ENCODE results near the gene PSME2. TPM values are rescaled to one million over a fixed set of nuclear protein-coding genes. Genes with fewer than 3 reads are reported as not detected.
A peak's percentile ranks its signal among the peaks of the same experiment; 100 is the strongest.

The PSME2 gene
- total and polyA plus RNA-seq, 9 of the 15 experiments (the other 6 are each of a cell fraction or from before 2014, with no cell fraction given): 111 to 579 (median 159) TPM

GRCh38 chr14:24095271-24096068 lies 50.9 kb downstream of the PSME2 start (continued):
- TF ChIP-seq ZNF253 (CRISPR knock-in tag; conservative IDR thresholded peaks at IDR 0.05): no peak
- no peak for TF ChIP-seq ESRRA (IDR thresholded peaks at IDR 0.05; ENCODE audit: borderline replicate concordance, low read depth)
- peak; percentile 75; the same call in 1 of the 2 replicates for TF ChIP-seq NKRF (IDR thresholded peaks at IDR 0.05; ENCODE audit: borderline replicate concordance)
- TF ChIP-seq RBM17 (IDR thresholded peaks at IDR 0.05; ENCODE audit: borderline replicate concordance, low read depth, low read length): no peak
- peak; percentile 32 for TF ChIP-seq BRD9 (IDR thresholded peaks at IDR 0.05; ENCODE audit: low read depth, partially characterized antibody)
- TF ChIP-seq GATAD2B (IDR thresholded peaks at IDR 0.05; ENCODE audit: borderline replicate concordance): no peak
- peak; percentile 86 for TF ChIP-seq TAF1 (IDR thresholded peaks at IDR 0.05; ENCODE audit: control insufficient read depth, extremely low read depth, insufficient read depth, low read length, severe bottlenecking)
- no peak for TF ChIP-seq NFE2 (IDR thresholded peaks at IDR 0.05; ENCODE audit: low read depth)
- no peak for TF ChIP-seq CAMTA2 (CRISPR knock-in tag; conservative IDR thresholded peaks at IDR 0.05)
- no peak for TF ChIP-seq JUND (IDR thresholded peaks at IDR 0.05; ENCODE audit: borderline replicate concordance, low read depth, low read length)
- no peak; the same call in 2 of the 3 replicates for TF ChIP-seq JUND (tag; IDR thresholded peaks at IDR 0.05; ENCODE audit: borderline replicate concordance, low read depth, low read length)
- TF ChIP-seq TAF15 (IDR thresholded peaks at IDR 0.05; ENCODE audit: low read depth, low read length): no peak
- TF ChIP-seq GTF2B (IDR thresholded peaks at IDR 0.05; ENCODE audit: extremely low read depth, insufficient read length): peak; percentile 61
- no peak for TF ChIP-seq ZNF165 (CRISPR knock-in tag; IDR thresholded peaks at IDR 0.05; ENCODE audit: borderline replicate concordance)
- peak; percentile 28; the same call in 1 of the 2 replicates for TF ChIP-seq NFRKB (IDR thresholded peaks at IDR 0.05; ENCODE audit: low read depth)
- TF ChIP-seq BDP1 (IDR thresholded peaks at IDR 0.05; ENCODE audit: insufficient read depth, insufficient read length): no peak
- peak; percentile 93 for TF ChIP-seq POLR2A (conservative IDR thresholded peaks at IDR 0.05)
- no peak for TF ChIP-seq HEY1 (CRISPR knock-in tag; IDR thresholded peaks at IDR 0.05; ENCODE audit: borderline replicate concordance)
- no peak for TF ChIP-seq GATA2 (CRISPR knock-in tag; IDR thresholded peaks at IDR 0.05)
- TF ChIP-seq RFX5 (IDR thresholded peaks at IDR 0.05; ENCODE audit: low read depth, low read length): no peak
- no peak for TF ChIP-seq PTTG1 (tag; IDR thresholded peaks at IDR 0.05; ENCODE audit: low read depth)
- no peak for TF ChIP-seq ZNF717 (CRISPR knock-in tag; IDR thresholded peaks at IDR 0.05)
- TF ChIP-seq ZNF75A (CRISPR knock-in tag; IDR thresholded peaks at IDR 0.05): no peak
- no peak for TF ChIP-seq ZFP91 (CRISPR knock-in tag; IDR thresholded peaks at IDR 0.05)
- TF ChIP-seq TSC22D4 (tag; IDR thresholded peaks at IDR 0.05): no peak
- no peak for TF ChIP-seq ZNF778 (CRISPR knock-in tag; IDR thresholded peaks at IDR 0.05)

All from K562 (cell line).